GM12872 (cell line): ENCODE measurements around the gene SYP.

Experiments
- TF ChIP-seq, protein P1 (sequence below): IDR thresholded peaks from 3 replicates; pipeline ENCODE4 v1.5.1; 2011; ENCODE audit warnings: low read depth, mild to moderate bottlenecking, low read length, moderate library complexity; ENCODE audit not compliant: insufficient read depth

SYP gene

DNA sequence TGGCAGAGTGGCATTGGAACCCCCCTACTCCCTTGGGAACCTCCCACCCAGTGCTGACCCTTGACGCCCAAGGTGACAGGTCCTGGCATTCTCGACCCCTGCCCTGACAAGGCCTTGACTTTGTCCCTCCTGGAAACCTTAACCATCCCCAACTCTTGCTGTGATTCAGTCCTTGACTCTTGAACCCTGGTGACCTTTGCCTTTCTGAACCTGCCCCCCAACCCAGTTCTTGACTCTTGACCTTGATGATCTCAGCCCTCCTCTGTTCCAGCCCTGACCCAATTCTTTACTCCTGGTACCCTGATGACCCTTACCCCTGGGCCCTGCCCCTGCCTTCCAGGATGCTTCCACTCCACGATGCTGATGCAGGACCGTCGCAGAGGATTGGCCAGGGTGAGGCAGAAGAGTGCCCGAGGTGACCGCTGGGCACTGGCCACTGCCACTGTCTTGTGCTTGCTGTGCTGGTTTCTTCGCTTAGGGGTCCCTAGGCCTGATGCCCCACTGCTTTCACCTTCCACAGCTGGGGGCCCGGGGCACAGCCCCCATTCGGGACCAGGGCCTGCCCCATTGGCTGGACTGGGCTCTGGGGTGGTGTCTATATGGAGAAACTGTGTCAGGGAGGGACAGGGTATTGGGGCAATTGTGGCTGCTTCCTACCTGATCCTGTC is 31.5 kb upstream of the SYP start:
- TF ChIP-seq, protein P1, sequence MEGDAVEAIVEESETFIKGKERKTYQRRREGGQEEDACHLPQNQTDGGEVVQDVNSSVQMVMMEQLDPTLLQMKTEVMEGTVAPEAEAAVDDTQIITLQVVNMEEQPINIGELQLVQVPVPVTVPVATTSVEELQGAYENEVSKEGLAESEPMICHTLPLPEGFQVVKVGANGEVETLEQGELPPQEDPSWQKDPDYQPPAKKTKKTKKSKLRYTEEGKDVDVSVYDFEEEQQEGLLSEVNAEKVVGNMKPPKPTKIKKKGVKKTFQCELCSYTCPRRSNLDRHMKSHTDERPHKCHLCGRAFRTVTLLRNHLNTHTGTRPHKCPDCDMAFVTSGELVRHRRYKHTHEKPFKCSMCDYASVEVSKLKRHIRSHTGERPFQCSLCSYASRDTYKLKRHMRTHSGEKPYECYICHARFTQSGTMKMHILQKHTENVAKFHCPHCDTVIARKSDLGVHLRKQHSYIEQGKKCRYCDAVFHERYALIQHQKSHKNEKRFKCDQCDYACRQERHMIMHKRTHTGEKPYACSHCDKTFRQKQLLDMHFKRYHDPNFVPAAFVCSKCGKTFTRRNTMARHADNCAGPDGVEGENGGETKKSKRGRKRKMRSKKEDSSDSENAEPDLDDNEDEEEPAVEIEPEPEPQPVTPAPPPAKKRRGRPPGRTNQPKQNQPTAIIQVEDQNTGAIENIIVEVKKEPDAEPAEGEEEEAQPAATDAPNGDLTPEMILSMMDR = no peak

DNA sequence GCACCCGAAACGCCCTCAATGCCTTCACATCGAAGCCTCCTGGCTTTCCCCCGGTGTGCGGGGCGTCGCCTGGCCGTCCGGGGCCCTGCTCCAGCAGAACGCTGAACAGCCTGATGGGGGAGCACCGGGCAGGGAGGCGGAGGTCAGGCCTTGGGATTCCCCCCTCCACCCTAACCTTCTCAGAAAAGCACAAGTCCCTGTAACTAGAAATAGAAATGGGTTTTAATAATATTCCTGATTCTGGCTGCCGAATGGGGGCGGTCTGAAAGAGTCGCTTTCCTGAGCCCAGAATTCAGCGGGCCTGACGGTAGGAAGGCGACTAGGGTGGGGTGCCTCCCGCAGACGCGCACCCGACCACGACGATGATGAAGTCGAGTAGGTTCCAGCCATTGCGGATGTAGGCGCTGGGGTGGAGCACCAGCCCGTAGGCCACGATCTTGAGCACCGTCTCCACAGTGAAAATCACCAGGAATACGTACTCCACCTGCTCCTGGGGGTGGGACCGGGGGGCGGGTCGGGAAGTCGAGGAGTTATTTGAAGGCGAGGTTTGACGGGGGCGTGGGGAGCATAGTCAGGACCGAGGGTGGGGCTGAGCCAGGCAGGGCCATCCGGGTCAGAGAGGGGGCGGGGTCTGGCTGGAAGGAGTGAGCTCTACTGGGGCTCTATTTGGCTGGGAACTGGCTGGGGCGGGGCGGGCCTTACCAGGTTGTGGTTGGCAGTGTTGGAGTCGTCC is 30.7 kb upstream of the SYP start:
- TF ChIP-seq, protein P1 = peak; percentile 40

DNA sequence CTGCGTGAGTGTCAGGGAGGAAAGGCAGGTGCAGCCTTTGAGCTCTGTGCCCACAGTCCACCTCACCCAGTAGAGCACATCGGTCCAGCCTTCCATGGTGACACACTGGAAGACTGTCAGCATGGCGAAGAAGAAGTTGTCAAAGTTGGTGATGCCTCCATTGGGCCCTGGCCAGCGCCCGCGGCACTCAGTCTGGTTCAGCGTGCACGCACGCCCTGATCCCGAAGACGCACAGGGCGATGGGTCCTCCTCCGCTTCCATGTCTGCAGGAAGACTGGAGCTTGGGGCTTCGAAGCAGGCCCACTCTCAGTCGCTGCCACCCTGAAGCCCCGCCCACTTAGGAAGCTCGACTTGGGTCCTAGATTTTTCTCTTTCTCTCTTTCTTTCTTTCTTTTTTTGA is 28.2 kb upstream of the SYP start:
- TF ChIP-seq, protein P1 = no peak

DNA sequence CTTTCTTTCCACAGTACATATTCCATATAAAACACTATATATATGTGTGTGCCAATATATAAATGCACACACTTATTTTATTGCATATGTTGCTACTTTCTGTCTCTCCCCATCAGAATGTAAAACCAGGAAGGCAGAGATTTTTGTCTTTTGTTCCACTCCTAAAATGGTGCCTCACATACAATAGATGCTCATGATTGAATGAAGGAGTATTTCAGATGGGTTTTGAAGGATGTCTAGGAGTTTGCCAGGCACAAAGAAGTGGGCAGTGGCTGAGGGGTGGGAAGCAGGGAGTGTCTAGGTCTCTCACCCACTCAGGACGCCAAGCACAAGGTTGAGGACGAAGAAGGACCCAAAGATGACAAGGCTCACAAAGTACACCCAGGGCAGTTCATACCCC is 27.7 kb upstream of the SYP start:
- TF ChIP-seq, protein P1 = no peak

DNA sequence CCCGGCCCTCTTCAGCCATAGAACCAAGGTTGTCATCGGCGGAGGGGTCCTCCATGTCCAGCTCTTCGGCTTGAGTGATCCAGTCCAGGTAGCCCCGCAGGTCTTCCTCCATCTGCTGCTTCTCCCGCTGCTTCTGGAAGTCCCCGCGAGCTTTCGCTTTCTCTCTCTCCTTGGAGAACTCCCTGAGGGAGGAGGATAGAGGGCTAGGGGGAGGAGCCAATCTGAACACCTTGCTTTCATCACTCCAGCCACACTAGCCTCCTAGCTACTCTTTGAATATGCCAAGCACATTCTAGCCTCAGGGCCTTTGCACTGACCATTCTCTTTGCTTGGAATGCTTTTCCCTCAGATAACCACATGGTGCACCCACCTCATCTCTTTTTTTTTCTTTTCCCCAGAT is 27.0 kb upstream of the SYP start:
- TF ChIP-seq, protein P1 = no peak

DNA sequence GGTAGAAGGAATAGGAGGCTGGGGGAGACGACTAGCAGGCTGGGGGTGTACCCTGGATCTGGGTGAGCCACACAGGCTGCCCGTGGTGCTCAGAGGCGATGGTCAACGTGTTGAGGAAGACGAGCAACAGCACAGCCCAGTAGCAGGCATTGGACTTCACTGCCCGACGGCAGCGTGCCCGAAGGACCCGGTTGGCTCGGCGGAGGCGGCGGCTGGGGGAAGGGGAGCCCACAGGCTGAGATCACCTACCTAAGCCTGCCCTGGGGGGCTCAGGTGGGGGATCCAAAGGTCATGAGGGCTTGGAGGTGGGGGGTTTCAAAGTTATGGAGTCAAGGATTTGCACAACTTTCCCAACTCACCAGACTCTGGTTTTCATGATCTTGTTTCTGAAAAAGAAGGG is 25.9 kb upstream of the SYP start:
- TF ChIP-seq, protein P1 = no peak

DNA sequence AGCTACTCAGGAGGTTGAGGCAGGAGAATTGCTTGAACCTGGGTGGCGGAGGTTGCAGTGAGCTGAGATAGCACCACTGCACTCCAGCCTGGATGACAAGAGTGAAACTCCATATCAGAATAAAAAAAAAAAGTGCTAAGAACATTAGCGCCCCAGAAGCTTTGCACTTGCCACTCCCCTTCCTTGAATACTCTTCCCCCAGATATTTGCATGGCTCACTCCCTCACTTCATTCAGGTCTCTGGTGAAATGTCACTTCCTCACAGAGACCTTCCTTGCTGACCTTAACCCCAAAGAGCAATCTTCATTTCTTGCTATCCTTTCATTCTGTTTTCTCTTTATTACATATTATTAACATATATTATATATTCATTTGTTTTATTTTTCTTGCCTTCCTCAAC is 21.9 kb upstream of the SYP start:
- TF ChIP-seq, protein P1 = no peak
